Caco-2 (cell line): ENCODE measurements around the gene BAHCC1. TPM values are rescaled to one million over a fixed set of nuclear protein-coding genes. Genes with fewer than 3 reads are reported as not detected.

Experiments
- BruUV-seq: library from RNA; stranded (reverse); fragments of 400-500 nt; replicated peaks from 2 replicates; lab custom pipeline; 2021; lab: Mats Ljungman, UMichigan
- CTCF ChIA-PET: fragments of 300-600 bp; sonication (Branson Sonifier 250); formaldehyde crosslinking; loops from one replicate; lab custom pipeline; 2022; ENCODE audit warnings: antibody characterized with exemption; lab: Charles Lee
- POLR2A ChIA-PET: fragments of 300-600 bp; sonication (Branson Sonifier 250); formaldehyde crosslinking; loops from one replicate; lab custom pipeline; 2022; ENCODE audit warnings: antibody characterized with exemption; lab: Charles Lee
- DNase-seq, 2 experiments: peaks; one replicate each; pipeline versions ENCODE4 v3.0.0 to v3.0.0-alpha.2; 2020 to 2022
- H3K27me3 ChIP-seq: replicated peaks from 2 replicates; pipeline ENCODE4 v1.6.0; 2011; ENCODE audit warnings: low read length; ENCODE audit not compliant: control insufficient read depth, insufficient read depth
- H3K36me3 ChIP-seq: 2 replicates; pipeline ENCODE4 v1.5.1; 2011; ENCODE audit warnings: low read length; ENCODE audit not compliant: control insufficient read depth, insufficient read depth
- H3K4me1 ChIP-seq: fragments of 250-450 bp; sonication (Bioruptor Pico); 2 replicates; pipeline ENCODE4 v1.5.1; 2020; ENCODE audit warnings: mild to moderate bottlenecking
- H3K4me3 ChIP-seq: 2 replicates; pipeline ENCODE4 v1.5.1; 2011; ENCODE audit warnings: low read depth, mild to moderate bottlenecking, control low read depth, low read length
- H3K9me3 ChIP-seq: fragments of 250-450 bp; sonication (Bioruptor Pico); 2 replicates; pipeline ENCODE4 v1.5.1; 2020; ENCODE audit warnings: mild to moderate bottlenecking, moderate library complexity
- H3K27ac Mint-ChIP-seq: one replicate; pipeline ENCODE4 v1.8.0; 2022; ENCODE audit warnings: mixed read lengths; ENCODE audit not compliant: unreplicated experiment
- H3K27me3 Mint-ChIP-seq: one replicate; pipeline ENCODE4 v1.8.0; 2022; ENCODE audit warnings: mixed read lengths; ENCODE audit not compliant: insufficient read depth, unreplicated experiment
- H3K36me3 Mint-ChIP-seq: one replicate; pipeline ENCODE4 v1.8.0; 2022; ENCODE audit warnings: mild to moderate bottlenecking, mixed read lengths; ENCODE audit not compliant: insufficient read depth, unreplicated experiment
- H3K4me1 Mint-ChIP-seq: one replicate; pipeline ENCODE4 v1.8.0; 2022; ENCODE audit warnings: low read depth, mixed read lengths; ENCODE audit not compliant: unreplicated experiment
- H3K4me3 Mint-ChIP-seq: one replicate; pipeline ENCODE4 v1.8.0; 2022; ENCODE audit warnings: mild to moderate bottlenecking, moderate library complexity, mixed read lengths; ENCODE audit not compliant: unreplicated experiment
- H3K9me3 Mint-ChIP-seq: one replicate; pipeline ENCODE4 v1.8.0; 2022; ENCODE audit warnings: mixed read lengths; ENCODE audit not compliant: unreplicated experiment
- intact Hi-C: fragments of 100-400 bp; cut with micrococcal nuclease; formaldehyde crosslinking; loops from one replicate; pipeline ENCODE4 v1.10.0; 2022; ENCODE audit not compliant: unreplicated experiment
- total RNA-seq: library from RNA; stranded (reverse); gene quantifications from 2 replicates; pipeline ENCODE4 v1.2.3, GENCODE V29; 2022
- TF ChIP-seq, protein P1 (sequence below), 2 experiments: fragments of 200-600 bp in 1 of 2; IDR thresholded peaks; 1 replicate in 1 of 2; 2 replicates in 1 of 2; pipeline versions ENCODE4 v1.5.1 to v1.8.0; 2011 to 2022; ENCODE audit warnings: antibody characterized with exemption in 1 of 2, control low read depth in 1 of 2, inconsistent platforms in 1 of 2, low read depth in 1 of 2, low read length in 1 of 2, mild to moderate bottlenecking in 1 of 2, moderate library complexity in 1 of 2; ENCODE audit not compliant: insufficient read depth in 1 of 2, severe bottlenecking in 1 of 2, unreplicated experiment in 1 of 2

Gene BAHCC1
- total RNA-seq, 1 experiment from 2014 or later: 10.2 TPM

DNA sequence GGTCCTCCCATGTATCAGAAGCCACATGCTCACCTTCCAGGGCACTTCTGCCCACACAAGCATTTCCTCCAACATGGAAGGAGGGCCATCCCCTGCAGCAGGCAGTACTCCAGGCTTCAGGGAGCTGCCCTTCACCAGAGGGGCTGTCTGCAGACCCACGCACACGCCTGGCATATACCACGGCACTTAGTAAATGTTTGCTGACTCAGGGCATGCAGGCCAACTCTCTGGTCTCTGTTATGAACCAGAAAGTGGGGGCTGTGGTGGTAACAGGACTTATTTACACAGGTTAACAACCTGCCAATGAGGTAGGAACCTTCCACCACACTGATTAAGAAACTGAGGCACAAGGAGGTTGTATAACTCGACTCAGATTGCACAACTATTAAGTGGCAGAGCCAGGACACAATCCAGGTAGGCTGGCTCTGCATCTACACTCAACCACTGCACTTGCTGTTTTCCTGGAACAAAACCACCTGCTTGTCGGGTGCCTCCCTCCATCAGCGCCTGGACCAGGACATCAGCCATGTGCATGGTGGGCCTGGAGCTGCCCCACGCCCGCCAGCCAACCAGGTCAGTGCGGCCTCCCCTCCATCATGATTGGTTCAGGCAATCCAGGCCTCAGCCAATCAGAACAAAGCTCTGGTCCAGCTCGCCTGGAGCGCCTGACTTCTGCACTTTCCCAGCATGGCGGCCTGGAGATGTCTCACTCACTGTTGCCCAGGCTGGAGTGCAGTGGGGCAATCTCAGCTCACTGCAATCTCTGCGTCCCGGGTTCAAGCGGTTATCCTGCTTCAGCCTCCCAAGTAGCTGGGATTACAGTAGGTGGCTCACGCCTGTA is 98.2 kb downstream of the BAHCC1 start:
- Mint-ChIP-seq H3K4me3 (no peak overlapping the region), H3K9me3 (no peaks in the 10 kb centered on the region), H3K27me3 (no peaks in the 10 kb centered on the region), H3K4me1 (peaks cover 16% of the 10 kb centered on the region), H3K27ac (no peak overlapping the region), H3K36me3 (peaks cover 5% of the 10 kb centered on the region)
- TF ChIP-seq, protein P1, sequence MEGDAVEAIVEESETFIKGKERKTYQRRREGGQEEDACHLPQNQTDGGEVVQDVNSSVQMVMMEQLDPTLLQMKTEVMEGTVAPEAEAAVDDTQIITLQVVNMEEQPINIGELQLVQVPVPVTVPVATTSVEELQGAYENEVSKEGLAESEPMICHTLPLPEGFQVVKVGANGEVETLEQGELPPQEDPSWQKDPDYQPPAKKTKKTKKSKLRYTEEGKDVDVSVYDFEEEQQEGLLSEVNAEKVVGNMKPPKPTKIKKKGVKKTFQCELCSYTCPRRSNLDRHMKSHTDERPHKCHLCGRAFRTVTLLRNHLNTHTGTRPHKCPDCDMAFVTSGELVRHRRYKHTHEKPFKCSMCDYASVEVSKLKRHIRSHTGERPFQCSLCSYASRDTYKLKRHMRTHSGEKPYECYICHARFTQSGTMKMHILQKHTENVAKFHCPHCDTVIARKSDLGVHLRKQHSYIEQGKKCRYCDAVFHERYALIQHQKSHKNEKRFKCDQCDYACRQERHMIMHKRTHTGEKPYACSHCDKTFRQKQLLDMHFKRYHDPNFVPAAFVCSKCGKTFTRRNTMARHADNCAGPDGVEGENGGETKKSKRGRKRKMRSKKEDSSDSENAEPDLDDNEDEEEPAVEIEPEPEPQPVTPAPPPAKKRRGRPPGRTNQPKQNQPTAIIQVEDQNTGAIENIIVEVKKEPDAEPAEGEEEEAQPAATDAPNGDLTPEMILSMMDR (IDR thresholded peaks at IDR 0.05; ENCODE audit: insufficient read depth in 1 of 2, low read depth in 1 of 2, low read length in 1 of 2, severe bottlenecking in 1 of 2, unreplicated experiment in 1 of 2): no peak
- ChIA-PET CTCF (interaction anchor here (0.6 kb wide), 1 partner anchor 9 kb away, joined by 3 read pairs; no protein-coding TSS in a partner anchor), POLR2A (interaction anchor here (0.7 to 1.6 kb wide), 2 partner anchors 15 to 20 kb away, joined by 3 to 4 read pairs; partner anchors contain the start of gene ACTG1)
- H3K4me3 ChIP-seq: no peak overlapping the region
- DNase-seq: no peak
- H3K4me1 ChIP-seq: peaks cover 11% of the 10 kb centered on the region
- no peaks in the 10 kb centered on the region for H3K36me3 ChIP-seq
- BruUV-seq: no TSS peak
- intact Hi-C loops: no loop called here
- no peaks in the 10 kb centered on the region for H3K9me3 ChIP-seq
- H3K27me3 ChIP-seq: no peaks in the 10 kb centered on the region

DNA sequence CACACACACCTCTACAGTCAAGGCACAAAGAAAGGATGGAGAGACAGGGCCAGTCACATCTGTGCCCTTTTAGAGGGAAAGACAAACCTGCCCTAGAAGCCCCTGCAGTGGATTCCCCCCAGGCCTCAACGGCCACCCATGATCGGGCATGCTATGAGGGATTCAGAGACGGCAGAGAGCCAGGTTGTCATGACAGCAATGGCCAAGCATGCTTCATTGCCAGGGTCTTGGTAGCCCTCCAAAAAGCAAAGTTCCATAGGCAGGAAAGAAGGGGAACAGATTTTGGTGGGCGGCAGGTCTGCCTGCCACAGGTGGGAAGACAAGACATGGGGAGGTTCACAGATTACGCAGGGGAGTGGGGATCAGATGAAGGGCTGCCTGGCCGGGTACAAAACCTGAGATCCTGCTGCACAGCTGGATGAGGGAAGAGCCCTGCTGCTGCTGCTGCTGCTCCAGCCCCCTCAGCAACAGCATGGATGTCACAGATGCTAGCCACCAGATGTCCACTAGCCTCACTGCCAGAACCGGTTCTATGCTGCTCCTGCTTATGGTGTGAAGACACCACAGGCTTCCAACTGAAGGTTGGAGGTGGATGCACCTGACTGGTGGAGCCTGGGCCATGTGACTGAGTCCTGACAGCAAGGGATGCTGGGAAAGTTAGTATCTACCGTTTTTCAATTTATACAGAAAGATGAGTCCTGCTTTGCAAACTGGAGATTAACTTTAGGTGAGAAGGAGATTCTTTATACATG is 99.5 kb downstream of the BAHCC1 start:
- peak; percentile 81 to 86 for DNase-seq
- Histone ChIP-seq H3K4me3 (no peak overlapping the region), H3K4me1 (peaks cover 12% of the 10 kb centered on the region), H3K36me3 (no peaks in the 10 kb centered on the region), H3K9me3 (no peaks in the 10 kb centered on the region), H3K27me3 (no peaks in the 10 kb centered on the region)
- intact Hi-C loops: no loop called here
- H3K27me3 Mint-ChIP-seq: no peaks in the 10 kb centered on the region
- BruUV-seq: no TSS peak
- no peaks in the 10 kb centered on the region for H3K9me3 Mint-ChIP-seq
- H3K4me3 Mint-ChIP-seq: peak overlapping the region; percentile 52
- ChIA-PET POLR2A (interaction anchor here (0.7 kb wide), 1 partner anchor 174 kb away, joined by 7 read pairs; no protein-coding TSS in a partner anchor), CTCF (interaction anchor here (0.7 kb wide), 1 partner anchor 109 kb away, joined by 5 read pairs; no protein-coding TSS in a partner anchor)
- TF ChIP-seq, protein P1 (IDR thresholded peaks at IDR 0.05; ENCODE audit: insufficient read depth in 1 of 2, low read depth in 1 of 2, low read length in 1 of 2, severe bottlenecking in 1 of 2, unreplicated experiment in 1 of 2): no peak
- peak overlapping the region; percentile 28 for H3K27ac Mint-ChIP-seq
- peaks cover 17% of the 10 kb centered on the region for H3K4me1 Mint-ChIP-seq
- H3K36me3 Mint-ChIP-seq: peaks cover 5% of the 10 kb centered on the region

DNA sequence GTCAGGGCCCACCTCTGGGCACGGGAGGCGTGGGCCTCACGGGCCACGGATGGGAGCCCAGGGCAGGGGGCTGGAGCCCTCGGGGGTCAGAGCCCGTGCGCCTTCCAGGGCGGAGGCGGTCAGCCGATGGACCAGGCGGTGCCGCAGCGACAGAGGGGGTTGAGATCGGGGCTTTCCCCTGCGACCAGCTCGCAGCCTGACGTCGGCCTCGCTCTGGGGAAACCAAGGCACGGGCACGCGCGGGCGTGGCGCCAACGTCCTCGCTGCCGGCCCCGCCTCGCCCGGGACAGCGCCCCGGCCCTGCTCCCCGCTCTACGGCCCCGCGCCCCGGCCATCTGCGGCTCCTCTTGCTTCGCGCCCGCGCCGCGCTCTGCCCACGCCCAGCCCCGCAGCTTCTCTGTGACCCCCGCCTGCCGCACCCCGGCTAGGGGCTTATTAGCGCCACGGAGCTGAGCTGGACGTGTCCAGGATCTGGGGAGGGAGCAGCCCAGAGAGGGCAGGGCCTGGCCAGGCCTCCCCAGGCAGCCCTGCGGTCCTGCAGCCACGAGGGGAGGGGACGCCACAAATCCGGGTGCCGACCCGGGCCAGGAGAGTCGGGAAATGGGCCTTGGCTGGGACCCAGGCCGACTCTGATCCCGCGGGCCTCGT is 103.8 kb downstream of the BAHCC1 start:
- DNase-seq: no peak
- H3K9me3 ChIP-seq: no peaks in the 10 kb centered on the region
- no peak overlapping the region for H3K4me3 ChIP-seq
- Mint-ChIP-seq H3K9me3 (no peaks in the 10 kb centered on the region), H3K4me3 (no peak overlapping the region), H3K27ac (no peak overlapping the region), H3K4me1 (peaks cover 16% of the 10 kb centered on the region), H3K36me3 (peaks cover 20% of the 10 kb centered on the region), H3K27me3 (no peaks in the 10 kb centered on the region)
- BruUV-seq: no TSS peak
- H3K27me3 ChIP-seq: no peaks in the 10 kb centered on the region
- ChIA-PET POLR2A (no interaction called here), CTCF (interaction anchor here (0.6 to 1.4 kb wide), 3 partner anchors 22 to 203 kb away, joined by 3 to 5 read pairs (median 3); no protein-coding TSS in a partner anchor)
- H3K4me1 ChIP-seq: peaks cover 14% of the 10 kb centered on the region
- TF ChIP-seq, protein P1 (IDR thresholded peaks at IDR 0.05; ENCODE audit: insufficient read depth in 1 of 2, low read depth in 1 of 2, low read length in 1 of 2, severe bottlenecking in 1 of 2, unreplicated experiment in 1 of 2): no peak
- H3K36me3 ChIP-seq: no peaks in the 10 kb centered on the region
- intact Hi-C loops: no loop called here
